Measurements from ENCODE around the gene ARHGEF16. TPM values are rescaled to one million over a fixed set of nuclear protein-coding genes. Genes with fewer than 3 reads are reported as not detected.

Gene ARHGEF16
- total RNA-seq, 1 experiment from 2014 or later: 25.1 TPM

DNA sequence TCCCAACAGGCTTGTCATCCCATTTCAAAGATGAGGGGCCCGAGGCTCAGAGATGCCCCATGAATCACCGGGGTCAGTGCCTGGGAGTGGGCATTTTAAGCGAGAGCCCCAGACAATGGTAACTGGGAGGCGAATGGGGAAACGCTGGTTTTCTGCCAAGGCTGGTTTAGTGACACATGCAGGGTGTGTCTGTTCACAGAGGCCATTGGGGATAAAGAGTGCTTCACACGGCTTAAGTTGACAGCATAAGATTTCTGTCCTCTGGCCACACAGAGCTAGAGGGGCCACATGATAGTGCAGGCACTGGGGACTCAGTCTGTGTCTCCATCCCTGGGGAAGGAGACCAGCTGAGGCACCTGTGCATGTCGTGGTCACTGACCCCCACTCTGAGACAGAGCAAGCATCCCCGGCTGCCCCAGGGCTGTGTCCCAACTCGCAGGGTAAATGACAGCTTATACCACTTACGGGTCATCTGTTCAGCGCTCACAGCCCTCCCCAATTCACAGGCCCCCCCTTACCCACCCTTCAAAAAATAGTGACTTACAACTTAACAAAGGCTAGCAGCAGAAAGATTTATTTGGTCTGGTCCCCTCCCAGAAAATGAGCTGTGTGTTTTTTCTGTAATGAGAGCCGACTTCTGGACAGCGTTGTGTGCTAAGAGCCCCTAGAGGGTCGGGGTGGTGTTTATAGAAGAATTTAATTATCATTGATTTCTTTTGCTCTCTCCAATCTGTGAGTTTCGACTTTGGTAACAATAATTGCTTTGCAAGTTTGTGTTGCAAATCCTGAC lies 34.9 kb upstream of the ARHGEF16 start:
- no peaks in the 10 kb centered on the region for H3F3A ChIP-seq (ENCODE audit: insufficient read depth, low read depth)
- H3K36me3 ChIP-seq (ENCODE audit: low read depth): no peaks in the 10 kb centered on the region
- H2AFZ ChIP-seq: no peak overlapping the region
- CTCF ChIA-PET: interaction anchor here (0.6 to 0.7 kb wide), 2 partner anchors 270 to 1379 kb away, joined by 3 to 11 read pairs; no protein-coding TSS in a partner anchor
- H3K27me3 ChIP-seq (ENCODE audit: insufficient read depth, low read depth): peaks cover 100% of the 10 kb centered on the region
- intact Hi-C loops (cut with micrococcal nuclease; ENCODE audit: unreplicated experiment): loop anchor here (5.0 to 10.0 kb wide), 2 partner anchors 1007 to 1225 kb away; partner anchors contain the start of genes FAAP20 and PEX10
- no peaks in the 10 kb centered on the region for H3K9me2 ChIP-seq (ENCODE audit: insufficient read depth)
- no peak overlapping the region for H3K4me2 ChIP-seq
- no TSS peak for BruUV-seq (replicated peaks)
- POLR2A ChIA-PET (ENCODE audit: unreplicated experiment): no interaction called here
- TF ChIP-seq, protein P1, sequence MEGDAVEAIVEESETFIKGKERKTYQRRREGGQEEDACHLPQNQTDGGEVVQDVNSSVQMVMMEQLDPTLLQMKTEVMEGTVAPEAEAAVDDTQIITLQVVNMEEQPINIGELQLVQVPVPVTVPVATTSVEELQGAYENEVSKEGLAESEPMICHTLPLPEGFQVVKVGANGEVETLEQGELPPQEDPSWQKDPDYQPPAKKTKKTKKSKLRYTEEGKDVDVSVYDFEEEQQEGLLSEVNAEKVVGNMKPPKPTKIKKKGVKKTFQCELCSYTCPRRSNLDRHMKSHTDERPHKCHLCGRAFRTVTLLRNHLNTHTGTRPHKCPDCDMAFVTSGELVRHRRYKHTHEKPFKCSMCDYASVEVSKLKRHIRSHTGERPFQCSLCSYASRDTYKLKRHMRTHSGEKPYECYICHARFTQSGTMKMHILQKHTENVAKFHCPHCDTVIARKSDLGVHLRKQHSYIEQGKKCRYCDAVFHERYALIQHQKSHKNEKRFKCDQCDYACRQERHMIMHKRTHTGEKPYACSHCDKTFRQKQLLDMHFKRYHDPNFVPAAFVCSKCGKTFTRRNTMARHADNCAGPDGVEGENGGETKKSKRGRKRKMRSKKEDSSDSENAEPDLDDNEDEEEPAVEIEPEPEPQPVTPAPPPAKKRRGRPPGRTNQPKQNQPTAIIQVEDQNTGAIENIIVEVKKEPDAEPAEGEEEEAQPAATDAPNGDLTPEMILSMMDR (conservative IDR thresholded peaks at IDR 0.05): no peak
- no peak for TF ChIP-seq EZH2 (IDR thresholded peaks at IDR 0.05; ENCODE audit: low read depth)
- H3K79me2 ChIP-seq (ENCODE audit: low read depth): no peaks in the 10 kb centered on the region
- no peak for DNase-seq
- no peak overlapping the region for H3K27ac ChIP-seq
- peaks cover 9% of the 10 kb centered on the region for H3K9me3 ChIP-seq (ENCODE audit: insufficient read depth, low read depth)
- no peak overlapping the region for H3K4me3 ChIP-seq
- no peaks in the 10 kb centered on the region; the same call in 1 of the 2 replicates for H4K20me1 ChIP-seq (ENCODE audit: insufficient read depth)
- no peaks in the 10 kb centered on the region for H3K4me1 ChIP-seq (replicated peaks; ENCODE audit: insufficient read depth)

DNA sequence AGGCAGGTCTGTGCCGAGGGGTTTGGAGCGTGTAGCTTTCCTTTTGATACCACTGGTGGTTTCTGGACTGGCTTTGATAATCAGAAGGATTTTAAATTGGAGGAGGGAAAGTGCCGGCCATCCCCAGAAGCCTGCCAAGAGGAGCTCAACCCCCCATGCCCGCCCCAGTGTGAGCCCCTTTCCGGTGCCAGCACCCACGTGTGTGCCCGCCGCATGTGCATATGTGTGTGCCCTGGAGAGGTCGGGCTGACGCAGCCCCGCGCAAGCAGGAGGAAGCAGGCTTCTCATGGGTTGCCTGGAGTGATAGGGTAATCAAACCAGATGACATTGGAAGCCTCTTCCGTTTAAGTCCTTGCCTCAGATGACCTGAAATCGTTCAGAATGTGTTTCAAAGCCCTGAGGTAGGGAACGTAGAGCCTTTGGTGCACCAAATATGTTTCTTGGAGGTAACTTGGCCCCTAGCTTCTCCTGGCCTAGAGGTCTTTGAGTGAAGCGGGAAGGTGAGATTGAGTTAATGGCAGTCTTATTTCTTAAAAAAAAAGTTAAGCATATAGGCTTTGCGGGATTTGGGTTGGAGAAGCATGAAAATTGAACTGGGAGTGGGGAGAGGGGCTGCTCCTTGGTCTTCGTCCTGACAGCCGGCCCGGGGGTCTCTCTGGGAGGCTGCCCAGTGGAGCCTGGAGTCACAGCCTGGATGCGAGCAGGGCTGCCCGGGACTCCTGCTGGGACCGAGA lies 34.1 kb upstream of the ARHGEF16 start:
- Histone ChIP-seq H4K20me1 (ENCODE audit: insufficient read depth) (no peaks in the 10 kb centered on the region; the same call in 1 of the 2 replicates), H3K4me3 (no peak overlapping the region), H2AFZ (no peak overlapping the region), H3K79me2 (ENCODE audit: low read depth) (no peaks in the 10 kb centered on the region), H3K27ac (no peak overlapping the region), H3K9me3 (ENCODE audit: insufficient read depth, low read depth) (peaks cover 9% of the 10 kb centered on the region), H3K4me2 (no peak overlapping the region), H3K27me3 (ENCODE audit: insufficient read depth, low read depth) (peaks cover 95% of the 10 kb centered on the region), H3K4me1 (replicated peaks; ENCODE audit: insufficient read depth) (no peaks in the 10 kb centered on the region), H3F3A (ENCODE audit: insufficient read depth, low read depth) (no peaks in the 10 kb centered on the region), H3K36me3 (ENCODE audit: low read depth) (no peaks in the 10 kb centered on the region), H3K9me2 (ENCODE audit: insufficient read depth) (no peaks in the 10 kb centered on the region)
- no TSS peak for BruUV-seq (replicated peaks)
- ChIA-PET POLR2A (ENCODE audit: unreplicated experiment) (no interaction called here), CTCF (interaction anchor here (0.6 to 0.7 kb wide), 2 partner anchors 271 to 1379 kb away, joined by 3 to 11 read pairs; no protein-coding TSS in a partner anchor)
- TF ChIP-seq EZH2 (IDR thresholded peaks at IDR 0.05; ENCODE audit: low read depth): peak; percentile 92
- TF ChIP-seq, protein P1 (conservative IDR thresholded peaks at IDR 0.05): no peak
- no peak for DNase-seq
- intact Hi-C loops (cut with micrococcal nuclease; ENCODE audit: unreplicated experiment): loop anchor here (5.0 to 10.0 kb wide), 2 partner anchors 1008 to 1226 kb away; partner anchors contain the start of genes FAAP20 and PEX10

DNA sequence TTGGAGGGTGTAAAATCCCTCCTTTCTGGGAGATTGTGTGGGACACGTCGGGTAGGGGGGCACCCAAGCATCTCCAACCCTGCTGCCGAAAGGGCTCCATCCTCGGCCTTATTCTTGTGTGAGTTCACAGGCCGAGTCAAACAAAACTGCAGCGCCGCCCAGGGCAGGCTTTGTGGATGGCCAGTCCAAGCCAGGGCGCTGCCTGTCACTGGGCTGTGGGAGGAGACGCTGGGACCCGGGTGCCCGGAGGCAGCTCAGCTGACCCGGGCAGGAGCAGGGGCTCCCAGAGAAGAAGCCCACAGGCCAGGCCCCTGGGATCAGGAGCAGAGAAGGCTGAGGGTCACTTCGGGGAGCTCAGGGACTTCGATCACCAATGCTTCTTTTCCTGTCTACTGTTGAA lies 31.8 kb upstream of the ARHGEF16 start:
- H3K79me2 ChIP-seq (ENCODE audit: low read depth): no peaks in the 10 kb centered on the region
- H2AFZ ChIP-seq: no peak overlapping the region
- no peaks in the 10 kb centered on the region for H3F3A ChIP-seq (ENCODE audit: insufficient read depth, low read depth)
- H3K36me3 ChIP-seq (ENCODE audit: low read depth): no peaks in the 10 kb centered on the region
- H4K20me1 ChIP-seq (ENCODE audit: insufficient read depth): no peaks in the 10 kb centered on the region; the same call in 1 of the 2 replicates
- no peak for DNase-seq
- ChIA-PET CTCF (interaction anchor here (0.5 kb wide), 1 partner anchor 1008 kb away, joined by 8 read pairs; no protein-coding TSS in a partner anchor), POLR2A (ENCODE audit: unreplicated experiment) (no interaction called here)
- no peaks in the 10 kb centered on the region for H3K4me1 ChIP-seq (replicated peaks; ENCODE audit: insufficient read depth)
- no peaks in the 10 kb centered on the region for H3K9me3 ChIP-seq (ENCODE audit: insufficient read depth, low read depth)
- intact Hi-C loops (cut with micrococcal nuclease; ENCODE audit: unreplicated experiment): loop anchor here (5.0 to 10.0 kb wide), 2 partner anchors 1010 to 1228 kb away; partner anchors contain the start of genes FAAP20 and PEX10
- no TSS peak for BruUV-seq (replicated peaks)
- H3K4me2 ChIP-seq: no peak overlapping the region
- H3K27me3 ChIP-seq (ENCODE audit: insufficient read depth, low read depth): peaks cover 95% of the 10 kb centered on the region
- H3K9me2 ChIP-seq (ENCODE audit: insufficient read depth): no peaks in the 10 kb centered on the region
- H3K27ac ChIP-seq: no peak overlapping the region
- TF ChIP-seq EZH2 (IDR thresholded peaks at IDR 0.05; ENCODE audit: low read depth): no peak
- TF ChIP-seq, protein P1 (conservative IDR thresholded peaks at IDR 0.05): no peak
- no peak overlapping the region for H3K4me3 ChIP-seq

Data from PC-9 (cell line).